HG03565 (cell line): ENCODE data around the gene RNF227.

Experiments
- ATAC-seq: cut with Tn5 transposase; IDR thresholded peaks from one replicate; pipeline ENCODE4 v1.9.1; 2021; ENCODE audit warnings: mild to moderate bottlenecking, moderate library complexity; ENCODE audit not compliant: unreplicated experiment

RNF227 gene

GRCh38 chr17:7930841-7931631 lies 14.9 kb upstream of the RNF227 start:
- no peak for ATAC-seq

- no peak for ATAC-seq
Observed at GRCh38 chr17:7929158-7930023, 13.3 kb upstream of the RNF227 start, which contains the start of gene KCNAB3. Gene KCNAB3 (minus strand): TSS chr17:7929856. CDS start chr17:7929435, 421 bp downstream.

GRCh38 chr17:7927596-7927995 lies 11.5 kb upstream of the RNF227 start:
- ATAC-seq = no peak

- no peak for ATAC-seq
Observed at GRCh38 chr17:7922845-7923628, 6.9 kb upstream of the RNF227 start.

GRCh38 chr17:7922269-7922844 lies 6.3 kb upstream of the RNF227 start:
- ATAC-seq = no peak

- ATAC-seq = no peak
Observed at GRCh38 chr17:7916808-7917207, 719 bp upstream of the RNF227 start.

- no peak for ATAC-seq
Observed at GRCh38 chr17:7916385-7916682, 245 bp upstream of the RNF227 start.

GRCh38 chr17:7915179-7915610 lies 894 bp downstream of the RNF227 start:
- ATAC-seq = no peak

- no peak for ATAC-seq
Observed at GRCh38 chr17:7912927-7913524, 3.1 kb downstream of the RNF227 start.

- ATAC-seq = no peak
Observed at GRCh38 chr17:7911116-7911515, 5.0 kb downstream of the RNF227 start.

- ATAC-seq = no peak
Observed at GRCh38 chr17:7910711-7911110, 5.4 kb downstream of the RNF227 start.

- no peak for ATAC-seq
Observed at GRCh38 chr17:7910281-7910680, 5.8 kb downstream of the RNF227 start.

- no peak for ATAC-seq
Observed at GRCh38 chr17:7909089-7909488, 7.0 kb downstream of the RNF227 start.

GRCh38 chr17:7903154-7904103 lies 12.7 kb downstream of the RNF227 start:
- ATAC-seq = no peak

GRCh38 chr17:7897773-7898172 lies 18.3 kb downstream of the RNF227 start:
- ATAC-seq = no peak

- no peak for ATAC-seq
Observed at GRCh38 chr17:7897090-7897489, 19.0 kb downstream of the RNF227 start.

- ATAC-seq = no peak
Observed at GRCh38 chr17:7894866-7895265, 21.2 kb downstream of the RNF227 start.

GRCh38 chr17:7894226-7894625 lies 21.9 kb downstream of the RNF227 start:
- ATAC-seq = no peak

GRCh38 chr17:7893187-7893880 lies 22.8 kb downstream of the RNF227 start:
- ATAC-seq = no peak
